H1 (cell line): ENCODE data around the gene NLRP7. TPM values are rescaled to one million over a fixed set of nuclear protein-coding genes. Genes with fewer than 3 reads are reported as not detected.

Experiments used
- CTCF ChIA-PET: fragments of 300-600 bp; sonication (Branson Sonifier 250); formaldehyde crosslinking; loops from one replicate; lab custom pipeline; 2021; ENCODE audit not compliant: partially characterized antibody; lab: Charles Lee
- POLR2A ChIA-PET: fragments of 300-600 bp; sonication (Branson Sonifier 250); formaldehyde crosslinking; loops from one replicate; lab custom pipeline; 2021; ENCODE audit warnings: inconsistent platforms; ENCODE audit not compliant: partially characterized antibody; lab: Charles Lee
- DNase-seq, 2 experiments: peaks; one replicate each; pipeline versions ENCODE4 v3.0.0 to v3.0.0-alpha.2; 2010 to 2022; ENCODE audit warnings: low spot score in 2 of 2, low read depth in 1 of 2, mixed read lengths in 1 of 2
- FAIRE-seq: peaks from 2 replicates; lab custom pipeline; 2011; peaks lifted over from hg19 to GRCh38; lab: Jason Lieb, UNC
- H2AFZ ChIP-seq: 2 replicates; pipeline ENCODE4 v1.8.1; 2012; ENCODE audit warnings: low read length, inconsistent platforms
- H2AK5ac ChIP-seq: 2 replicates; pipeline ENCODE4 v1.6.1; 2013; ENCODE audit warnings: low read depth, low read length
- H2BK120ac ChIP-seq: replicated peaks from 2 replicates; pipeline ENCODE3; 2013; ENCODE audit warnings: low read depth, low read length, inconsistent platforms
- H2BK12ac ChIP-seq: 2 replicates; pipeline ENCODE4 v1.6.1; 2013; ENCODE audit warnings: low read depth, low read length
- H2BK15ac ChIP-seq: 2 replicates; pipeline ENCODE4 v1.6.1; 2013; ENCODE audit warnings: low read length
- H2BK20ac ChIP-seq: 2 replicates; pipeline ENCODE4 v1.6.1; 2013; ENCODE audit warnings: low read length
- H2BK5ac ChIP-seq: 2 replicates; pipeline ENCODE4 v1.6.1; 2013; ENCODE audit warnings: low read depth, low read length
- H3K14ac ChIP-seq: 2 replicates; pipeline ENCODE4 v1.6.1; 2013; ENCODE audit warnings: inconsistent platforms; ENCODE audit not compliant: insufficient read length
- H3K18ac ChIP-seq: 2 replicates; pipeline ENCODE4 v1.6.1; 2013; ENCODE audit warnings: low read length; ENCODE audit errors: extremely low read depth
- H3K23ac ChIP-seq: 2 replicates; pipeline ENCODE4 v1.6.1; 2013; ENCODE audit warnings: inconsistent platforms; ENCODE audit not compliant: insufficient read length
- H3K23me2 ChIP-seq: 2 replicates; pipeline ENCODE4 v1.6.1; 2013; ENCODE audit warnings: low read depth, low read length
- H3K27ac ChIP-seq: 2 replicates; pipeline ENCODE4 v1.6.1; 2011; ENCODE audit warnings: low read depth, low read length, inconsistent platforms
- H3K27me3 ChIP-seq, 4 experiments: replicated peaks in 1 of 4; 1 replicate in 1 of 4; 2 replicates in 3 of 4; pipeline versions ENCODE4 v1.6.1 to v1.8.1; 2011 to 2013; ENCODE audit warnings: low read length in 3 of 4, mild to moderate bottlenecking in 3 of 4, inconsistent platforms in 2 of 4, mixed read lengths in 2 of 4, moderate library complexity in 1 of 4; ENCODE audit not compliant: control insufficient read depth in 3 of 4, insufficient read depth in 3 of 4; ENCODE audit errors: extremely low read depth in 1 of 4
- H3K36me3 ChIP-seq, 4 experiments: 2 replicates each; pipeline versions ENCODE4 v1.6.1 to v1.8.1; 2011 to 2013; ENCODE audit warnings: mild to moderate bottlenecking in 4 of 4, low read length in 3 of 4, moderate library complexity in 2 of 4, control low read depth in 1 of 4, inconsistent platforms in 1 of 4; ENCODE audit not compliant: insufficient read depth in 4 of 4, control insufficient read depth in 2 of 4
- H3K4ac ChIP-seq: replicated peaks from 2 replicates; pipeline ENCODE3; 2013; ENCODE audit warnings: low read length, low read depth, mixed read lengths, inconsistent platforms; ENCODE audit not compliant: insufficient read length
- H3K4me1 ChIP-seq, 4 experiments: replicated peaks in 1 of 4; 1 replicate in 1 of 4; 2 replicates in 3 of 4; pipeline versions ENCODE4 v1.6.1 to v1.8.1; 2011 to 2013; ENCODE audit warnings: low read length in 3 of 4, inconsistent platforms in 2 of 4, mixed read lengths in 1 of 4; ENCODE audit not compliant: insufficient read depth in 4 of 4, control insufficient read depth in 3 of 4
- H3K4me2 ChIP-seq, 2 experiments: 2 replicates each; pipeline versions ENCODE4 v1.6.1 to v1.8.1; 2011 to 2013; ENCODE audit warnings: low read depth in 2 of 2, low read length in 2 of 2, control low read depth in 1 of 2, inconsistent platforms in 1 of 2, mild to moderate bottlenecking in 1 of 2; ENCODE audit not compliant: insufficient read depth in 1 of 2
- H3K4me3 ChIP-seq, 4 experiments: fragments of 200-600, 300-600 bp in 1 of 4; sonication (generic), shearing (Covaris generic), sonication (Bioruptor Twin) in 1 of 4; 2 replicates each; pipeline versions ENCODE4 v1.5.1 to v1.8.1; 2011 to 2016; ENCODE audit warnings: low read length in 4 of 4, low read depth in 3 of 4, control low read depth in 2 of 4, inconsistent platforms in 2 of 4, mild to moderate bottlenecking in 2 of 4, mixed read lengths in 1 of 4, moderate library complexity in 1 of 4; ENCODE audit not compliant: insufficient read depth in 2 of 4; ENCODE audit errors: extremely low read depth in 1 of 4
- H3K56ac ChIP-seq: replicated peaks from 2 replicates; pipeline ENCODE3; 2013; ENCODE audit warnings: low read depth, mild to moderate bottlenecking, mixed read lengths, low read length, inconsistent platforms; ENCODE audit not compliant: insufficient read length
- H3K79me1 ChIP-seq: 2 replicates; pipeline ENCODE4 v1.6.1; 2013; ENCODE audit warnings: low read depth, low read length, control low read depth
- H3K79me2 ChIP-seq, 2 experiments: 2 replicates each; pipeline versions ENCODE4 v1.6.1 to v1.8.1; 2012 to 2013; ENCODE audit warnings: low read length in 2 of 2, mild to moderate bottlenecking in 2 of 2, inconsistent platforms in 1 of 2; ENCODE audit not compliant: insufficient read depth in 2 of 2, control insufficient read depth in 1 of 2
- H3K9ac ChIP-seq, 4 experiments: replicated peaks in 1 of 4; 1 replicate in 1 of 4; 2 replicates in 3 of 4; pipeline versions ENCODE4 v1.6.1 to v1.8.1; 2011 to 2013; ENCODE audit warnings: low read depth in 3 of 4, low read length in 3 of 4, control low read depth in 2 of 4, mild to moderate bottlenecking in 2 of 4, moderate library complexity in 2 of 4, inconsistent platforms in 1 of 4; ENCODE audit errors: extremely low read depth in 1 of 4
- H3K9me3 ChIP-seq, 2 experiments: 2 replicates each; pipeline versions ENCODE4 v1.6.1 to v1.8.1; 2012 to 2013; ENCODE audit warnings: mild to moderate bottlenecking in 2 of 2, moderate library complexity in 2 of 2, control low read depth in 1 of 2, inconsistent platforms in 1 of 2, low read depth in 1 of 2, low read length in 1 of 2, mixed read lengths in 1 of 2; ENCODE audit not compliant: insufficient read depth in 2 of 2
- H4K20me1 ChIP-seq, 2 experiments: replicated peaks in 1 of 2; 2 replicates each; pipeline versions ENCODE3 to v1.8.1; 2011 to 2013; ENCODE audit warnings: inconsistent platforms in 2 of 2, low read length in 2 of 2, mild to moderate bottlenecking in 1 of 2; ENCODE audit not compliant: insufficient read depth in 2 of 2, control insufficient read depth in 1 of 2
- H4K5ac ChIP-seq: 2 replicates; pipeline ENCODE4 v1.6.1; 2013; ENCODE audit warnings: low read length, low read depth, mixed read lengths, inconsistent platforms; ENCODE audit not compliant: insufficient read length
- H4K8ac ChIP-seq: 2 replicates; pipeline ENCODE4 v1.8.0; 2013; ENCODE audit warnings: mild to moderate bottlenecking, moderate library complexity, low read length, inconsistent platforms; ENCODE audit not compliant: insufficient read depth; ENCODE audit errors: extremely low read depth
- H4K91ac ChIP-seq: replicated peaks from 2 replicates; pipeline ENCODE3; 2013; ENCODE audit warnings: low read length, mixed read lengths, inconsistent platforms; ENCODE audit not compliant: insufficient read length
- ATF2 ChIP-seq: IDR thresholded peaks from 2 replicates; pipeline ENCODE4 v1.6.1; 2012; ENCODE audit warnings: low read length, inconsistent platforms
- E2F6 ChIP-seq: IDR thresholded peaks from 2 replicates; pipeline ENCODE4 v1.6.1; 2012; ENCODE audit warnings: inconsistent platforms
- EP300 ChIP-seq, 2 experiments: IDR thresholded peaks; 1 replicate in 1 of 2; 2 replicates in 1 of 2; pipeline ENCODE4 v1.6.1; 2011 to 2012; ENCODE audit warnings: low read depth in 2 of 2, low read length in 2 of 2, mild to moderate bottlenecking in 2 of 2, borderline replicate concordance in 1 of 2, inconsistent platforms in 1 of 2, moderate library complexity in 1 of 2
- HDAC2 ChIP-seq, 2 experiments: fragments of 300-600 bp in 1 of 2; sonication (generic) in 1 of 2; IDR thresholded peaks; 2 replicates each; pipeline ENCODE4 v1.6.1; 2011 to 2012; ENCODE audit warnings: low read depth in 2 of 2, low read length in 2 of 2, mild to moderate bottlenecking in 2 of 2, moderate library complexity in 2 of 2, borderline replicate concordance in 1 of 2, inconsistent platforms in 1 of 2
- HDAC6 ChIP-seq: IDR thresholded peaks from one replicate; pipeline ENCODE4 v1.7.1; 2012; ENCODE audit warnings: low read depth, mild to moderate bottlenecking, inconsistent platforms, low read length, moderate library complexity
- KDM1A ChIP-seq: fragments of 200-600, 300-600 bp; sonication (generic); IDR thresholded peaks from 2 replicates; pipeline ENCODE4 v1.7.1; 2016; ENCODE audit warnings: mild to moderate bottlenecking, low read length, borderline replicate concordance
- RBBP5 ChIP-seq: IDR thresholded peaks from 2 replicates; pipeline ENCODE4 v1.7.1; 2012; ENCODE audit warnings: low read depth, mild to moderate bottlenecking, inconsistent platforms, low read length, moderate library complexity, borderline replicate concordance
- TCF12 ChIP-seq: IDR thresholded peaks from 2 replicates; pipeline ENCODE4 v1.6.1; 2011; ENCODE audit warnings: low read depth, mild to moderate bottlenecking, low read length
- ZNF274 ChIP-seq: IDR thresholded peaks from 2 replicates; pipeline ENCODE4 v1.7.0; 2012; ENCODE audit warnings: low read length, borderline replicate concordance; ENCODE audit errors: extremely low read depth
- WGBS, 2 experiments: shearing (Covaris generic) in 1 of 2; methylation state at CpG; one replicate each; pipeline versions ENCODE4 v1.1.6 to v1.1.7; 2013 to 2015; ENCODE audit warnings: low lambda C conversion rate in 2 of 2, mixed read lengths in 2 of 2, inconsistent platforms in 1 of 2, low coverage in 1 of 2, missing lambda C conversion rate in 1 of 2; ENCODE audit not compliant: insufficient replicate concordance in 2 of 2, insufficient coverage in 1 of 2, insufficient read length in 1 of 2; ENCODE audit errors: extremely low coverage in 1 of 2, missing lambda C conversion rate in 1 of 2; 5-methylcytosine and 5-hydroxymethylcytosine counted together
- polyA plus RNA-seq, 7 experiments: library from polyadenylated mRNA; depleted of rRNA in 3 of 7; stranded (reverse) in 5 of 7; unstranded in 2 of 7; fragments of >200 nt in 5 of 7; fragments of 200-250 nt in 2 of 7; gene quantifications; 1 replicate in 5 of 7; 2 replicates in 1 of 7; 4 replicates in 1 of 7; pipeline versions ENCODE4 v1.2.1 to v1.2.3, GENCODE V29; 2011 to 2013; ENCODE audit warnings: missing spikeins in 2 of 7, mixed read lengths in 2 of 7
- total RNA-seq: library from RNA; stranded (reverse); fragmentation: NEBNext Ultra II Directional; extraction: Animal tissue kit (Norgen Biotek cat#: 25700); gene quantifications from 2 replicates; pipeline ENCODE4 v1.2.1, GENCODE V29; 2021

Gene NLRP7
- total and polyA plus RNA-seq, 2 of the 8 experiments (the other 6 are each of a cell fraction or from before 2014, with no cell fraction given) = 0.91 to 1.2 TPM

- H3K27ac ChIP-seq = 0 out of 2 replicates have a peak overlapping the region, but pooled peaks have one; percentile 45
- H3K56ac ChIP-seq = no peak overlapping the region
- DNase-seq (no peak), FAIRE-seq (no peak)
- ChIA-PET CTCF (interaction anchor here (1.2 to 2.8 kb wide), 2 partner anchors 14 to 35 kb away, joined by 3 to 11 read pairs; no protein-coding TSS in a partner anchor), POLR2A (interaction anchor here (0.6 kb wide), 1 partner anchor 204 kb away, joined by 3 read pairs; no protein-coding TSS in a partner anchor)
- no peak overlapping the region for H4K5ac ChIP-seq
- H4K8ac ChIP-seq = no peak overlapping the region
- WGBS, 2 experiments = 96% methylated on average over 10 of the region's 10 CpGs; no CpG with 5 or more reads in 1 of the 2 experiments
- no peak overlapping the region for H3K23ac ChIP-seq
- H3K4me1 ChIP-seq = peaks cover 0 to 4% (median 0%) of the 10 kb centered on the region in 4 experiments; a peak in 2 of 7 replicates
- H2BK120ac ChIP-seq = no peak overlapping the region
- H3K14ac ChIP-seq = no peak overlapping the region
- H3K79me1 ChIP-seq = no peaks in the 10 kb centered on the region
- H3K4me2 ChIP-seq = no peak overlapping the region
- no peak overlapping the region for H2BK12ac ChIP-seq
- no peaks in the 10 kb centered on the region; a peak in 1 of 4 replicates for H3K9me3 ChIP-seq
- no peaks in the 10 kb centered on the region for H3K79me2 ChIP-seq
- no peak overlapping the region; the same call in 1 of the 2 replicates for H2BK15ac ChIP-seq
- no peak overlapping the region for H4K91ac ChIP-seq
- H3K4me3 ChIP-seq = no peak overlapping the region
- no peak overlapping the region for H2BK5ac ChIP-seq
- H4K20me1 ChIP-seq = no peaks in the 10 kb centered on the region
- 0 out of 7 replicates have a peak, but pooled peaks cover 0 to 2% (median 0%) of the 10 kb centered on the region in 4 experiments for H3K27me3 ChIP-seq
- no peak overlapping the region for H3K18ac ChIP-seq
- no peak overlapping the region for H3K9ac ChIP-seq
- H3K23me2 ChIP-seq = no peaks in the 10 kb centered on the region
- no peak overlapping the region for H2AFZ ChIP-seq
- no peaks in the 10 kb centered on the region for H3K36me3 ChIP-seq
- H2AK5ac ChIP-seq = no peak overlapping the region; the same call in 1 of the 2 replicates
- 0 out of 2 replicates have a peak overlapping the region, but pooled peaks have one; percentile 43 for H2BK20ac ChIP-seq
- H3K4ac ChIP-seq = no peak overlapping the region
- TF ChIP-seq KDM1A = no peak
- TF ChIP-seq E2F6 = no peak
- no peak for TF ChIP-seq HDAC6
- TF ChIP-seq ATF2 = no peak
- no peak for TF ChIP-seq EP300 (IDR thresholded peaks at IDR 0.05; ENCODE audit: borderline replicate concordance in 1 of 2, low read depth in 2 of 2, low read length in 2 of 2)
- no peak for TF ChIP-seq RBBP5
- TF ChIP-seq HDAC2 (IDR thresholded peaks at IDR 0.05; ENCODE audit: borderline replicate concordance in 1 of 2, low read depth in 2 of 2, low read length in 2 of 2) = no peak
- TF ChIP-seq TCF12 = no peak
- TF ChIP-seq ZNF274 = no peak
These were observed 59.1 kb downstream of the NLRP7 start for GRCh38 chr19:54888239-54888638.
